WTC11 (cell line): Measurements from ENCODE around the gene CTNNBIP1. TPM values are rescaled to one million over a fixed set of nuclear protein-coding genes. Genes with fewer than 3 reads are reported as not detected.

ENCODE experiments used
- ATAC-seq: fragments of 200-7000 bp; cut with Tn5 transposase; 2 replicates; pipeline ENCODE4 v1.10.0; 2021; ENCODE audit warnings: mild to moderate bottlenecking, moderate library complexity
- CTCF ChIA-PET: fragments of 300-600 bp; sonication (Branson Sonifier 250); formaldehyde crosslinking; loops from one replicate; lab custom pipeline; 2021; ENCODE audit warnings: antibody characterized with exemption; lab: Charles Lee
- POLR2A ChIA-PET: fragments of 350-600 bp; sonication (Branson Sonifier 250); formaldehyde crosslinking; loops from one replicate; lab custom pipeline; 2021; ENCODE audit warnings: antibody characterized with exemption; lab: Charles Lee
- DNase-seq: peaks from one replicate; pipeline ENCODE4 v3.0.0; 2021; ENCODE audit warnings: low spot score
- H3K27ac Mint-ChIP-seq: 2 replicates; pipeline ENCODE4 v1.8.0; 2021; ENCODE audit warnings: mixed read lengths
- H3K27me3 Mint-ChIP-seq: 2 replicates; pipeline ENCODE4 v1.8.0; 2021; ENCODE audit warnings: low read depth, mild to moderate bottlenecking, moderate library complexity, mixed read lengths
- H3K36me3 Mint-ChIP-seq: 2 replicates; pipeline ENCODE4 v1.8.0; 2021; ENCODE audit warnings: mixed read lengths
- H3K4me1 Mint-ChIP-seq: 2 replicates; pipeline ENCODE4 v1.8.0; 2022; ENCODE audit warnings: mixed read lengths
- H3K4me3 Mint-ChIP-seq: 2 replicates; pipeline ENCODE4 v1.8.0; 2021; ENCODE audit warnings: mild to moderate bottlenecking, moderate library complexity, mixed read lengths
- H3K9me3 Mint-ChIP-seq: 2 replicates; pipeline ENCODE4 v1.8.0; 2021; ENCODE audit warnings: mixed read lengths
- CBFB ChIP-seq: sonication (generic); formaldehyde crosslinking; IDR thresholded peaks from 2 replicates; pipeline ENCODE4 v1.8.1; 2022; ENCODE audit warnings: mild to moderate bottlenecking, low read depth, missing genetic modification reagents
- CREM ChIP-seq: sonication (generic); formaldehyde crosslinking; IDR thresholded peaks from 2 replicates; pipeline ENCODE4 v1.8.1; 2022; ENCODE audit warnings: mild to moderate bottlenecking, missing genetic modification reagents, moderate library complexity
- ELF4 ChIP-seq: sonication (generic); formaldehyde crosslinking; IDR thresholded peaks from 2 replicates; pipeline ENCODE4 v1.8.1; 2022; ENCODE audit warnings: low read depth, mild to moderate bottlenecking, moderate library complexity, missing genetic modification reagents
- HMGA2 ChIP-seq: fragments of 250-450 bp; sonication (Bioruptor Pico); IDR thresholded peaks from 2 replicates; pipeline ENCODE4 v1.4.0; 2021; ENCODE audit warnings: mild to moderate bottlenecking, moderate library complexity
- JAZF1 ChIP-seq: fragments of 250-450 bp; sonication (Bioruptor Pico); IDR thresholded peaks from 2 replicates; pipeline ENCODE4 v1.9.0; 2021; ENCODE audit warnings: moderate library complexity, mild to moderate bottlenecking, inconsistent platforms
- SMAD3 ChIP-seq: sonication (generic); formaldehyde crosslinking; IDR thresholded peaks from 2 replicates; pipeline ENCODE4 v1.8.0; 2022; ENCODE audit warnings: missing genetic modification reagents, mild to moderate bottlenecking, borderline replicate concordance
- ZNF121 ChIP-seq: sonication (generic); formaldehyde crosslinking; IDR thresholded peaks from 2 replicates; pipeline ENCODE4 v1.8.0; 2023; ENCODE audit warnings: missing genetic modification reagents
- ZNF263 ChIP-seq: sonication (generic); formaldehyde crosslinking; IDR thresholded peaks from 2 replicates; pipeline ENCODE4 v1.8.1; 2022; ENCODE audit warnings: low read depth, mild to moderate bottlenecking, moderate library complexity, missing genetic modification reagents
- ZNF396 ChIP-seq: fragments of 250-450 bp; sonication (Bioruptor Pico); IDR thresholded peaks from 2 replicates; pipeline ENCODE4 v1.8.0; 2021; ENCODE audit warnings: mild to moderate bottlenecking, moderate library complexity, borderline replicate concordance
- ZNF416 ChIP-seq: fragments of 250-450 bp; sonication (Bioruptor Pico); IDR thresholded peaks from 2 replicates; pipeline ENCODE4 v1.9.0; 2021; ENCODE audit warnings: mild to moderate bottlenecking, inconsistent platforms
- total RNA-seq: library from RNA; stranded (reverse); gene quantifications from 3 replicates; pipeline ENCODE4 v1.2.3, GENCODE V29; 2021
- TF ChIP-seq, protein P1 (sequence below): sonication (generic); formaldehyde crosslinking; IDR thresholded peaks from 2 replicates; pipeline ENCODE4 v1.8.0; 2023; ENCODE audit warnings: missing genetic modification reagents, mild to moderate bottlenecking, borderline replicate concordance
- TF ChIP-seq, protein P2 (sequence below): fragments of 250-450 bp; sonication (Bioruptor Pico); IDR thresholded peaks from 2 replicates; pipeline ENCODE4 v1.9.0; 2021; ENCODE audit warnings: mild to moderate bottlenecking, borderline replicate concordance
- TF ChIP-seq, protein P3 (sequence below): sonication (generic); formaldehyde crosslinking; IDR thresholded peaks from 2 replicates; pipeline ENCODE4 v1.8.1; 2023; ENCODE audit warnings: mild to moderate bottlenecking, missing genetic modification reagents
- TF ChIP-seq, protein P4 (sequence below): sonication (generic); formaldehyde crosslinking; IDR thresholded peaks from 2 replicates; pipeline ENCODE4 v1.8.1; 2022; ENCODE audit warnings: mild to moderate bottlenecking, moderate library complexity, missing genetic modification reagents
- TF ChIP-seq, protein P5 (sequence below): sonication (generic); formaldehyde crosslinking; IDR thresholded peaks from 2 replicates; pipeline ENCODE4 v1.8.0; 2022; ENCODE audit warnings: mild to moderate bottlenecking, missing genetic modification reagents

Gene CTNNBIP1
- total RNA-seq, 1 experiment from 2014 or later: 58.2 TPM

DNA sequence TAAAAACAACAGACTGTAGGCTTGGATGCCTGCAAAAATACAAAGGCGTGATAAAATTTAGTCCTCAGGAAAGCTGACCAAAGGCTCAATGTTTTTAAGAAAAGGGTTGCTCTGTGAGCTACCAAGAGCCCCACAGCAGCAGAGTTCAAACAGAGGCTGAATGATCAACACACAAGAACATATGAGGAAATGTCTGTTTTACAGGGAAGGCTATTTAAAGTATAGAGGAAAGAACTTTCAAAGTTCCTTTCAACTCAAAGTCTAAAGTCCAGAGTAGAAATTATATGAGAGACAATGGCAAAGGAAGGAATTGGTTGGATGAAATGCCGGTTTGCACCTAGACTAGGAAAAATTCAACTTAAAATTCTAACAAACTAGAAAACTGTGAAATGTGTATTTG lies 94.9 kb downstream of the CTNNBIP1 start (continued):
- TF ChIP-seq, protein P1, sequence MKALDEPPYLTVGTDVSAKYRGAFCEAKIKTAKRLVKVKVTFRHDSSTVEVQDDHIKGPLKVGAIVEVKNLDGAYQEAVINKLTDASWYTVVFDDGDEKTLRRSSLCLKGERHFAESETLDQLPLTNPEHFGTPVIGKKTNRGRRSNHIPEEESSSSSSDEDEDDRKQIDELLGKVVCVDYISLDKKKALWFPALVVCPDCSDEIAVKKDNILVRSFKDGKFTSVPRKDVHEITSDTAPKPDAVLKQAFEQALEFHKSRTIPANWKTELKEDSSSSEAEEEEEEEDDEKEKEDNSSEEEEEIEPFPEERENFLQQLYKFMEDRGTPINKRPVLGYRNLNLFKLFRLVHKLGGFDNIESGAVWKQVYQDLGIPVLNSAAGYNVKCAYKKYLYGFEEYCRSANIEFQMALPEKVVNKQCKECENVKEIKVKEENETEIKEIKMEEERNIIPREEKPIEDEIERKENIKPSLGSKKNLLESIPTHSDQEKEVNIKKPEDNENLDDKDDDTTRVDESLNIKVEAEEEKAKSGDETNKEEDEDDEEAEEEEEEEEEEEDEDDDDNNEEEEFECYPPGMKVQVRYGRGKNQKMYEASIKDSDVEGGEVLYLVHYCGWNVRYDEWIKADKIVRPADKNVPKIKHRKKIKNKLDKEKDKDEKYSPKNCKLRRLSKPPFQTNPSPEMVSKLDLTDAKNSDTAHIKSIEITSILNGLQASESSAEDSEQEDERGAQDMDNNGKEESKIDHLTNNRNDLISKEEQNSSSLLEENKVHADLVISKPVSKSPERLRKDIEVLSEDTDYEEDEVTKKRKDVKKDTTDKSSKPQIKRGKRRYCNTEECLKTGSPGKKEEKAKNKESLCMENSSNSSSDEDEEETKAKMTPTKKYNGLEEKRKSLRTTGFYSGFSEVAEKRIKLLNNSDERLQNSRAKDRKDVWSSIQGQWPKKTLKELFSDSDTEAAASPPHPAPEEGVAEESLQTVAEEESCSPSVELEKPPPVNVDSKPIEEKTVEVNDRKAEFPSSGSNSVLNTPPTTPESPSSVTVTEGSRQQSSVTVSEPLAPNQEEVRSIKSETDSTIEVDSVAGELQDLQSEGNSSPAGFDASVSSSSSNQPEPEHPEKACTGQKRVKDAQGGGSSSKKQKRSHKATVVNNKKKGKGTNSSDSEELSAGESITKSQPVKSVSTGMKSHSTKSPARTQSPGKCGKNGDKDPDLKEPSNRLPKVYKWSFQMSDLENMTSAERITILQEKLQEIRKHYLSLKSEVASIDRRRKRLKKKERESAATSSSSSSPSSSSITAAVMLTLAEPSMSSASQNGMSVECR (CRISPR knock-in tag): no peak
- TF ChIP-seq ZNF416 (CRISPR knock-in tag) (no peak), CBFB (CRISPR knock-in tag) (no peak), ZNF396 (CRISPR knock-in tag) (no peak), SMAD3 (CRISPR knock-in tag) (no peak), ZNF263 (no peak)
- TF ChIP-seq, protein P2, sequence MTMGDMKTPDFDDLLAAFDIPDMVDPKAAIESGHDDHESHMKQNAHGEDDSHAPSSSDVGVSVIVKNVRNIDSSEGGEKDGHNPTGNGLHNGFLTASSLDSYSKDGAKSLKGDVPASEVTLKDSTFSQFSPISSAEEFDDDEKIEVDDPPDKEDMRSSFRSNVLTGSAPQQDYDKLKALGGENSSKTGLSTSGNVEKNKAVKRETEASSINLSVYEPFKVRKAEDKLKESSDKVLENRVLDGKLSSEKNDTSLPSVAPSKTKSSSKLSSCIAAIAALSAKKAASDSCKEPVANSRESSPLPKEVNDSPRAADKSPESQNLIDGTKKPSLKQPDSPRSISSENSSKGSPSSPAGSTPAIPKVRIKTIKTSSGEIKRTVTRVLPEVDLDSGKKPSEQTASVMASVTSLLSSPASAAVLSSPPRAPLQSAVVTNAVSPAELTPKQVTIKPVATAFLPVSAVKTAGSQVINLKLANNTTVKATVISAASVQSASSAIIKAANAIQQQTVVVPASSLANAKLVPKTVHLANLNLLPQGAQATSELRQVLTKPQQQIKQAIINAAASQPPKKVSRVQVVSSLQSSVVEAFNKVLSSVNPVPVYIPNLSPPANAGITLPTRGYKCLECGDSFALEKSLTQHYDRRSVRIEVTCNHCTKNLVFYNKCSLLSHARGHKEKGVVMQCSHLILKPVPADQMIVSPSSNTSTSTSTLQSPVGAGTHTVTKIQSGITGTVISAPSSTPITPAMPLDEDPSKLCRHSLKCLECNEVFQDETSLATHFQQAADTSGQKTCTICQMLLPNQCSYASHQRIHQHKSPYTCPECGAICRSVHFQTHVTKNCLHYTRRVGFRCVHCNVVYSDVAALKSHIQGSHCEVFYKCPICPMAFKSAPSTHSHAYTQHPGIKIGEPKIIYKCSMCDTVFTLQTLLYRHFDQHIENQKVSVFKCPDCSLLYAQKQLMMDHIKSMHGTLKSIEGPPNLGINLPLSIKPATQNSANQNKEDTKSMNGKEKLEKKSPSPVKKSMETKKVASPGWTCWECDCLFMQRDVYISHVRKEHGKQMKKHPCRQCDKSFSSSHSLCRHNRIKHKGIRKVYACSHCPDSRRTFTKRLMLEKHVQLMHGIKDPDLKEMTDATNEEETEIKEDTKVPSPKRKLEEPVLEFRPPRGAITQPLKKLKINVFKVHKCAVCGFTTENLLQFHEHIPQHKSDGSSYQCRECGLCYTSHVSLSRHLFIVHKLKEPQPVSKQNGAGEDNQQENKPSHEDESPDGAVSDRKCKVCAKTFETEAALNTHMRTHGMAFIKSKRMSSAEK (CRISPR knock-in tag): no peak

DNA sequence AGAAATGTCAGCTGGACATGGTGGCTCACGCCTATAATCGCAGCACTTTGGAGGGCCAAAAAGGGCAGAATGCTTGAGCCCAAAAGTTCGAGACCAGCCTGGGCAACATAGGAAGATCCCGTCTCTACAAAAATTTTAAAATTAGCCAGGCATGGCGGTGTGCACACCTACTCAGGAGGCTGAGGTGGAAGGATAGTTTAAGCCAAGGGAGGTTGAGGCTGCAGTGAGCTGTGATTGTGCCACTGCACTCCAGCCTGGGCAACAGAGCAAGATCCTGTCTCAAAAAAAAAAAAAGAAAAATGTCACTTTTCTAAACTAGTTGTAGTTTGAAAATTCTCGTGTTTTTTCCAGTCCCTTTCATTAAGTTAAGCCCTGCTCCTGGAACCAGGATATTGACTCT lies 95.5 kb downstream of the CTNNBIP1 start:
- no peak overlapping the region for H3K4me3 Mint-ChIP-seq
- H3K27me3 Mint-ChIP-seq: no peaks in the 10 kb centered on the region
- H3K27ac Mint-ChIP-seq: peak overlapping the region; percentile 64
- ATAC-seq: no peak
- ChIA-PET CTCF (interaction anchor here (0.6 kb wide), 1 partner anchor 30 kb away, joined by 3 read pairs; no protein-coding TSS in a partner anchor), POLR2A (no interaction called here)
- TF ChIP-seq, protein P3, sequence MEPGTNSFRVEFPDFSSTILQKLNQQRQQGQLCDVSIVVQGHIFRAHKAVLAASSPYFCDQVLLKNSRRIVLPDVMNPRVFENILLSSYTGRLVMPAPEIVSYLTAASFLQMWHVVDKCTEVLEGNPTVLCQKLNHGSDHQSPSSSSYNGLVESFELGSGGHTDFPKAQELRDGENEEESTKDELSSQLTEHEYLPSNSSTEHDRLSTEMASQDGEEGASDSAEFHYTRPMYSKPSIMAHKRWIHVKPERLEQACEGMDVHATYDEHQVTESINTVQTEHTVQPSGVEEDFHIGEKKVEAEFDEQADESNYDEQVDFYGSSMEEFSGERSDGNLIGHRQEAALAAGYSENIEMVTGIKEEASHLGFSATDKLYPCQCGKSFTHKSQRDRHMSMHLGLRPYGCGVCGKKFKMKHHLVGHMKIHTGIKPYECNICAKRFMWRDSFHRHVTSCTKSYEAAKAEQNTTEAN (CRISPR knock-in tag): no peak
- peak; percentile 78 for TF ChIP-seq ZNF121
- TF ChIP-seq JAZF1: no peak
- TF ChIP-seq, protein P4, sequence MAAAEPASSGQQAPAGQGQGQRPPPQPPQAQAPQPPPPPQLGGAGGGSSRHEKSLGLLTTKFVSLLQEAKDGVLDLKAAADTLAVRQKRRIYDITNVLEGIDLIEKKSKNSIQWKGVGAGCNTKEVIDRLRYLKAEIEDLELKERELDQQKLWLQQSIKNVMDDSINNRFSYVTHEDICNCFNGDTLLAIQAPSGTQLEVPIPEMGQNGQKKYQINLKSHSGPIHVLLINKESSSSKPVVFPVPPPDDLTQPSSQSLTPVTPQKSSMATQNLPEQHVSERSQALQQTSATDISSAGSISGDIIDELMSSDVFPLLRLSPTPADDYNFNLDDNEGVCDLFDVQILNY (CRISPR knock-in tag): no peak
- no peak for TF ChIP-seq CREM
- no peak for TF ChIP-seq HMGA2 (CRISPR knock-in tag)
- no peak for TF ChIP-seq ELF4 (CRISPR knock-in tag)
- TF ChIP-seq, protein P5, sequence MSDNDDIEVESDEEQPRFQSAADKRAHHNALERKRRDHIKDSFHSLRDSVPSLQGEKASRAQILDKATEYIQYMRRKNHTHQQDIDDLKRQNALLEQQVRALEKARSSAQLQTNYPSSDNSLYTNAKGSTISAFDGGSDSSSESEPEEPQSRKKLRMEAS (CRISPR knock-in tag): no peak
- H3K9me3 Mint-ChIP-seq: no peaks in the 10 kb centered on the region
- DNase-seq: no peak
- no peaks in the 10 kb centered on the region for H3K36me3 Mint-ChIP-seq
- peaks cover 33% of the 10 kb centered on the region for H3K4me1 Mint-ChIP-seq
